NCI-H2196 treated with DMSO at 0.1 percent for 48 hours (cell line): Measurements from ENCODE around the gene TBC1D1.
A peak's percentile ranks its signal among the peaks of the same experiment; 100 is the strongest.

Source experiments
- DNase-seq: peaks from one replicate; lab custom pipeline; 2025; ENCODE audit not compliant: unreplicated experiment; lab: John Stamatoyannopoulos, UW

Gene TBC1D1

GRCh38 chr4:38045289-38045988 lies 154.6 kb downstream of the TBC1D1 start:
- DNase-seq, result no peak

- DNase-seq, result no peak
Observed at GRCh38 chr4:38046727-38047489, 156.0 kb downstream of the TBC1D1 start.

- no peak for DNase-seq
Observed at GRCh38 chr4:38049545-38050170, 158.8 kb downstream of the TBC1D1 start.

- DNase-seq, result no peak
Observed at GRCh38 chr4:38050560-38051350, 159.9 kb downstream of the TBC1D1 start.

- no peak for DNase-seq
Observed at GRCh38 chr4:38055566-38055965, 164.7 kb downstream of the TBC1D1 start.

- DNase-seq, result no peak
Observed at GRCh38 chr4:38056011-38056685, 165.3 kb downstream of the TBC1D1 start.

GRCh38 chr4:38058151-38058550 lies 167.3 kb downstream of the TBC1D1 start:
- no peak for DNase-seq

- DNase-seq, result no peak
Observed at GRCh38 chr4:38060829-38061431, 170.0 kb downstream of the TBC1D1 start.

- peak; percentile 23 for DNase-seq
Observed at GRCh38 chr4:38062088-38062775, 171.3 kb downstream of the TBC1D1 start.

- DNase-seq, result no peak
Observed at GRCh38 chr4:38062776-38063097, 171.9 kb downstream of the TBC1D1 start.

GRCh38 chr4:38065176-38065575 lies 174.3 kb downstream of the TBC1D1 start:
- DNase-seq, result no peak

- no peak for DNase-seq
Observed at GRCh38 chr4:38065900-38066299, 175.0 kb downstream of the TBC1D1 start.

GRCh38 chr4:38067499-38067898 lies 176.6 kb downstream of the TBC1D1 start:
- DNase-seq, result no peak

GRCh38 chr4:38068107-38068506 lies 177.2 kb downstream of the TBC1D1 start:
- no peak for DNase-seq

GRCh38 chr4:38069271-38069760 lies 178.4 kb downstream of the TBC1D1 start:
- DNase-seq, result no peak

GRCh38 chr4:38071801-38072431 lies 181.0 kb downstream of the TBC1D1 start:
- DNase-seq, result no peak

- DNase-seq, result no peak
Observed at GRCh38 chr4:38072578-38072977, 181.7 kb downstream of the TBC1D1 start.

GRCh38 chr4:38073596-38074234 lies 182.8 kb downstream of the TBC1D1 start:
- no peak for DNase-seq
